AG09309 (cell line): ENCODE data around the gene PEX6.

ENCODE experiments used
- DNase-seq: peaks from one replicate; pipeline ENCODE4 v3.0.0-alpha.2; 2010; ENCODE audit warnings: low read depth
- H3K4me3 ChIP-seq: 2 replicates; pipeline ENCODE4 v1.5.1; 2011; ENCODE audit warnings: mild to moderate bottlenecking, low read depth, low read length, moderate library complexity; ENCODE audit not compliant: control insufficient read depth
- CTCF ChIP-seq: IDR thresholded peaks from 2 replicates; pipeline ENCODE4 v1.5.1; 2011; ENCODE audit warnings: mild to moderate bottlenecking, low read depth, low read length, inconsistent platforms; ENCODE audit not compliant: insufficient read depth, control insufficient read depth; ENCODE audit errors: missing control alignments

PEX6 gene

GRCh38 chr6:42978839-42979522 lies at the start of gene PEX6:
TSS of gene PEX6 (minus strand) at chr6:42979181. CDS start at chr6:42979150, 31 bp downstream.
- peak within 1 kb of the TSS; percentile 94 for H3K4me3 ChIP-seq
- peak; percentile 17 for DNase-seq
- no peak for TF ChIP-seq CTCF

GRCh38 chr6:43026365-43026764 lies 47.4 kb upstream of the PEX6 start:
- no peak for DNase-seq
- no peak for TF ChIP-seq CTCF
- no peak overlapping the region for H3K4me3 ChIP-seq

- DNase-seq = no peak
- TF ChIP-seq CTCF = no peak
- no peak overlapping the region for H3K4me3 ChIP-seq
These were observed 45.5 kb upstream of the PEX6 start for GRCh38 chr6:43024436-43024835.

GRCh38 chr6:43021270-43022047 lies 42.5 kb upstream of the PEX6 start, which contains the start of gene RRP36:
TSS of gene RRP36 (plus strand) at chr6:43021623. CDS start at chr6:43021655, 32 bp downstream.
- no peak for TF ChIP-seq CTCF
- DNase-seq = no peak
- peak within 1 kb of the TSS; percentile 83 for H3K4me3 ChIP-seq

GRCh38 chr6:43020847-43021246 lies 41.9 kb upstream of the PEX6 start:
- DNase-seq = no peak
- no peak for TF ChIP-seq CTCF
- peak overlapping the region; percentile 83 for H3K4me3 ChIP-seq

- no peak for TF ChIP-seq CTCF
- H3K4me3 ChIP-seq = no peak overlapping the region
- no peak for DNase-seq
These were observed 41.2 kb upstream of the PEX6 start for GRCh38 chr6:43020052-43020705.
